ENCODE results near the gene KRTAP10-1.
"Not testable (repeated sequence)": the region's sequence is repeated elsewhere in the genome, so short reads cannot be mapped to it uniquely, and the experiment has no call there.

KRTAP10-1 gene

DNA sequence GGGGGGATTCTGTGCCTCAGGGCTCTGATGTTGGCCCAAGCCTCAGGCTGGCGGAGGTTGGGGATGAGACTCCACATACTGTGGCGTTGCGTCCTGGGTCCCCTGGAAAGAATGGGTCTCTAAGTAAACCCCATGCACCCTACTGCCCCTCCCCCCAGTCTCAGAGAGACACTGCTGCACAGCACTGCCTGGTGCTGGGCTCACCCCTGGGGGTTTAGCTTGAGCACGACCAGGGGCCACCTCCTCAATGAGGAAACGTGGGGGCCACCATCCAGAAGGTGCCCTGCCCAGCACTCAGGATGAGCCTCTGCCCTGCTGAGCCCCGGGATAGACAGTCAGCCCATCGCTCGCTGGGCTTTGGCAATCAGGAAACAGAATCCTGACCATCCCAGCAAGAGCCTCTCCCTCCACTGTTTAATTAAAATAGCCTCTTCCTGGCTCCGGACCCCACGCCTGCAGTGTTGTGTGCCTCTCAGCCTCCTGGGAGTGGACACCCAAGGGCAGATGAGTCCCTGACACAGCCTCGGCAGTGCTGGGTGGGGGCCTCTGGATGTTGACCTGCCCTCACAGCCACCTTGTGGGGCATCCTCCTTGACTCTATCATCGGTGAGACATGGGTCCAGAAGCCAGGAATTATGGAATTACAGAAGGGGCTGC is 30.0 kb upstream of the KRTAP10-1 start:
- FAIRE-seq, result no peak

DNA sequence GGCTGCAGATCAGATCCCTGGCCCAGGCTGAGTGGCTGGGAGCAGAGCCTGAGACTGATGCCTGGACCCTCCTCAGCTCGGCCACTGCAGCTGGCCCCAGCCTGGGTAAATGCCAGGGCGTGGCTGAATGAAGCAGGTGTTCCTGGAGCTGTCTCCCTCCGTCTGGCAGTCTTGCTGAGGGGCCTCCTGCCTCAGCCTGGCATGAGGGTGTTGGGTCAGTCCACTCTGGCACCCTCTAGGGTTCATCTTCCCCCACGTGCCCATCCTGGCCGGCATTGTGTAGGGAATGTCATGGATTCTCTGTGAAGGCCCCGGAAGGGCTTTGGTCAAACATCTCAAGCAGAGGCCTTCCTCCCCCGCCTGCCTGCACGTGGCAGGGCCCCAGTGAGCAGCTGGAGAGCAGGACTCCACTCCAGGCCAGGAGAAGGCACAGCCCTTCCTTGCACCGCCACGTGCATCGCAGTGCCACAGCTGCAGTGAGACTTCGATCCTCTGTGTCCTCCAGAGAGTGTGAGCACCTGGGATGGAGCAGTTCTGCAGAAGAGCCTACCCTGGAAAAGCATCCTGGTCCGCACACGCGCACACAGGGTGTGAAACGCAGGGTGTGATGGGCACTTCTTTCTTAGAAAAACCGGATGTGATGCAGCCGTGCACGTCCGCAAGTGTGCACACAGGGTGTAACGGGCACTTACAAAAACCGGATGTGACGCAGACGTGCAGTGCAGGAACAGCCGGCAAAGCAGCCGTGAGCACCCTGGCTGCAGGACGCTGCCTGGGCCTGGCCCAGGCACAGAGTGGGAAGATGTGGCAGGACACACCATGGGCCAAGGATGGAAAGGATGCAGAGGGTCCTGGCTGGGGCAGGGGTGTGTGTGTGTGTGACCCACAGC is 28.9 kb upstream of the KRTAP10-1 start:
- FAIRE-seq, result no peak

DNA sequence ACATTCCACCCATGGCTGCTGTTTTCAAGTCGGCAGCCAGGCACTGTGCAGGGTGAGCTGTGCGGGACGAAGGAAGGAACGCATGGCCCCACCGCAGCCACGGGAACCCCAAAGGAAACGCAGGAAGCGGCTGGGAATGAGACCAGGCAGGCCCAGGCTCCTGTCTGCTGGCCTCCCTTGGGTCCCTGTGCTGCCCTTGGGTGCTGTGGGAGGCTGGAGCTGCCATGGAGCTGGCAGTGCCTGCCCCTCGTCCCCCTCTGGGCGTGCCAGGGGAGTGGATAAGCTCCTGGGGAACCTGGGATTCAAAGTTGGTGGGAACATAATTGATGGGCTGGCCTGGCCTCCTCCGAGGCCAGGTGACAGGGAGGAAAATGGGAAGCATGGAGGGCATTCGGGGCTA is 28.3 kb upstream of the KRTAP10-1 start:
- FAIRE-seq, result no peak

DNA sequence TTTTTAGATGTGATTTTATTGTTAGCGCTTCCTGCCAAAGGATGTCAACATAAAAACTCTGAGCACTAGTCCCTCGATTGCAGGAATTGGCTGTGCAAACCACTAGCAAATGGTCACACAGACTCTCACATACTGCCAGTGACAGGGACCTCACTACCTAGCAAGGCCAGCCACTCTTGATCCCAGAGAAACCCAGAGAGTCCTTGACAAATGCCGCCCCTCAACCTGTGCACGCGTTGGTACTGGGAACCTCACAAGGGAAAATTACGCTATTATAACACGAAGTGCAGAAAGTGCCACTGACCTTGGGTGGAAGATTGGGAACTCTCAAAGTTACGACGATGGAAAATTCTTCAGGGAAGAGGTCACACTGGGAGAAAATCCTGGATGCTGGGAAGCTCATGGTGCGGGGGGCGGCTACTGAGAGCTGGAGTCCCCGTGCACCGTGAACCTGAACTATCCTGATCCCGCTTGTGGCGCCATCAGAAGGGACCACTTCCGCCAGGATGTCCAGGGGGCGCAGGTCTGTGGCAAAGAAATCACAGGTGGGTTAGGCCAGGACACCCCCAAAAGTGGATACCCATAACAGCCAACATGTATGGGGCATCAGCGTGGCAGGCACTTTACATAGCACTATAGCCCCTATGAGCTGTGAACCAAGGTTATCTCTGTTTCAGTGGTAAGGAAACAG is 27.6 kb upstream of the KRTAP10-1 start:
- FAIRE-seq, result no peak

DNA sequence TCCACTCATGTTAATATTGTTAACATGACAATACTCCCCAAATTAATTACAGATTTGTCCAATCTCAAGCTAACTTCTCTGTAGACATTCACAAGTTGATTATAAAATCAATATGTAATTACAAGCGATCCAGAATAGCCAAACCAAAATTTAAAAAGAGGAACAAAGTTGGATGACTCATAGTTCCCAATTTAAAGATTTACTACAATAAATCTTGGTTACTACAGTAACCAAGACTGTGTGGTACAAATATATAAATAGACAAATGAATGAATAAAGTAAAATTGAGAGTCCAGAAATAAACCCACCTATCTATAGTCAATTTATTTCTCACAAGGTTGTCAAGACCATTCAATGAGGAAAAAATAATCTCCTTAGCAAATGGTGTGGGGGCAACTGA is 26.4 kb upstream of the KRTAP10-1 start:
- FAIRE-seq, result no peak

DNA sequence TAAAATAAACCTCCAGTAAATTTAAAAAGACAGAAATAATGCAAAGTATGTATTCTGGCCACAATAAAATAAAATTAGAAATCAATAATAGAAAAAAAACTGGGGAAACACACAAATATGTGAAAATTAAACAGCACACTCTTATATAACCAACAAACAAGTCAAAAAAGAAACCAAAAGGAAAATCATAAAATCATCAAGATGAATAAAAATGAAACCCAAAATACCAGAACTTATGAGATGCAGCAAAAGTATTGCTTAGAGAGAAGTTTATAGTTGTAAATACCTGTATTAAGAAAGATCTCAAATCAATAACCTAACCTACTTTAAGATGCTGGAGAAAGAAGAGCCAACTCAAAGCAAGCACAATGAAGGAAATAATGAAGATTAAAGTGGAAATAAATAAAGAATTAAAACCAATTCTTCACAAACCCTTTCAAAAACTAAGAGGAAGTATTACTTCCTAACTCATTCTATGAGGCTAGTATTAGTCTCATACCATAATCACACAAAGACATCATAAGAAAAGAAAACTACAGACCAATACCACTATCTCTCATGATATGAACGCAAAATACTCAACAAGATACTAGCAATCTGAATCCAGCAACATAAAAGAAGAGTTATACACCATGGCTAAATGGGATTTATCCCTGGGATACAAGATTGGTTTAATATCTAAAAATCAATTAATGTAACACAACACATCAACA is 25.0 kb upstream of the KRTAP10-1 start:
- FAIRE-seq, result no peak

DNA sequence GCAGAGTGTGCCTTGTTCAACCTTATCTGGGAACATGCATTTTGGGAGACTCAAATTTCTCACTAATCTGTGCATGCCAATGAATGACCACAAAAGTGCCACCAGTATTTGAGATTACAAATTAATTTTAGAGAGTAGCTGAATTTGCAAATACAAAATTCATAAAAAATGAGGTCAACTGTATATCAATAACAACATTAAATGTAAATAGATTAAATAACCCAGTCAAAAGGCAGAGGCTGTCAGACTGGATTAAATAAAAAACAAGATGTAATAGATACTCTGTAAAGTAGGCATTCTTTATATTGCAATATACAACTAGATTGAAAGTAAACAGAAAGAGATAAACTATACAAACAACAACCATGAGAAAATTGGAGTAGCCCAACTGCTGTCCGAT is 24.1 kb upstream of the KRTAP10-1 start:
- FAIRE-seq, result no peak

DNA sequence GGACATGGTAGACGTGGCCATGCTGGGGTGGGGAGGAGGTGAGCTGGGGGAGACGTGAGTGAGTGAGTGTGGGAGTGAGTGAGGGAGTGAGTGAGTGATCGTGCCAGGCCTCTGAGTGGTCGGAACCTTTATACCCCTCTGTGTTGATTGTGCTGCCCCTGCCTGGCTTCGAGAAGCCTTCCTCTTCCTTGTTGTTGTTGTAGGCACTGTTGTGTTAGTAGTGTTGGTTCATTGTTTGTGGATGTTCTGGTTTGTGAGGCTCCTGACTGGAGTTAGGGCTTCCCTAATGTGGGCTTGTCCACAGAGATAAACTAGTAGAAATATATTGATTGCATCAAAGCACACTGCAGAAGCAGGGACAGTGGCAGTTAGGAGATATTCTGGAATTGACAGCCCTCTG is 18.7 kb upstream of the KRTAP10-1 start, which contains the start of gene KRTAP10-3:
KRTAP10-3 (minus strand) TSS at position 101 of the 400 bp plus-strand sequence; CDS start at position 21, 80 bp downstream.
- FAIRE-seq, result no peak

DNA sequence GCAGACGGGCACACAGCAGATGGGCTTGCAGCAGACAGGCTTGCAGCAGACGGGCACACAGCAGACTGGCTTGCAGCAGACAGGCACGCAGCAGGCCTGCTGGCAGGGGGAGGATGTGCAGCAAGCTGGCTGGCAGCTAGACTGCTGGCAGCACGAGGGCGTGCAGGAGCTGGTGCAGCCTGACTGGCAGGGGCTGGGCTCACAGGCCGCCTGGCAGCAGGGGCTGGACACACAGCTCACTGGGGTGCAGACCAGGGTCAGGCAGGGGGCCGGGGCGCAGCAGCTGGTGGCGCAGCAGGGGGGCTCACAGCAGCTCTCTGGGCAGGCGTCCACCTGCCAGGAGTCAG is 18.3 kb upstream of the KRTAP10-1 start:
- FAIRE-seq, result not testable (repeated sequence)

DNA sequence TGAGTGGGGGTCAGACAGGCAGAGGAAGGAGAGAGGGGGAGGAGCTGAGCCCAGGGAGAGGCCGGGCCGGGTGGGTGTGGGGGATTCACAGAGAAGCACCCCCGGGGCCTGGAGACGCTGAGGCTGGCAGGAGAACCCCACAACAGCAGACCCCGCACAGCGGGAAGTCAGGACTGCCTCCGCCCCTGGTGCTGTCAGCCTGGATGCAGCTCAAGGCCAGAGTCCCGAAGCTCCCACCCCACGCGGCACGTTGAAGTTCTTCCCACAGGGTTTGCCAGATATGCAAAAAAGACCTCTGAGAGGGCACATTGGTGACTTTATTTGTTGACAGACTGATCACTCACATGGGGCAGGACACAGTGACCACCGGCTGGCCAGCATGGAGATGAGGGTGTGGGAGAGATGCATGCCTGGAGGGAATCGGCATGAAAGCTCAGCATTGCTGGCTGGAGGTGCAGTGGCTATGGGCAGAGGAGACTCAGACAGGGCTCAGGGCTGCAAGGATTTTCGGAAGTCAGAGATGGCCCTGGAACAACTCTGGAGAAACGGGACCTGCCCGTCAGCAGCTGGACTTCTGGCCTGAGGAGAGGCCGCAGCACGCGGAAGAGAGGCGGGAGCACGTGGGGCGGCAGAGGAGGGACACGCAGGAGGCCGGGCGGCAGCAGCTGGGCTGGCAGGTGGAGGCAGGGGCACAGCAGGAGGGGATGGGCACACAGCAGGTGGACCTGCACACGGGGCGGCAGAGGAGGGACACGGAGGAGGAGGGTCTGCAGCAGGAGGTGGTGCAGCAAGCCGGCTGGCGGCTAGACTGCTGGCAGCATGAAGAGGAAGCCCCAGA is 17.7 kb upstream of the KRTAP10-1 start:
- FAIRE-seq, result no peak

DNA sequence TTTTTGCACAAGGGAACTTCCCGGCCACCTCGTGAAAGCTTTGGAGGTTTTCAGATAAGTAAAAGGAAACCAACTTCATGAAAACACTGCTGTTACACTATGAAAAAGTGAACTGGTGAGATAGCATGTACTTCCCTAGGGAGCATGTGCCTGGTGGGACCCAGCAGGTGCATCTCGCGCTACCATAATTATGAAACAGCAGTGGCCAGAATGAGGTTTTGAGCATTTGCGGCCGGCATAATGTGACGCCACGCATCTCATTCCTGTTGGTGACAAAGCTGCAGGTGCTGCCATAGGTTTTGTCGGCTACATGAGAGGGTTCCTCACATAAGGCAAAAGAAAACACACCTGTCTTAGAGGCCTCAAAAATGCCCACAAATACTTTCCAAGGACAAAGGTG is 16.9 kb upstream of the KRTAP10-1 start:
- FAIRE-seq, result no peak

DNA sequence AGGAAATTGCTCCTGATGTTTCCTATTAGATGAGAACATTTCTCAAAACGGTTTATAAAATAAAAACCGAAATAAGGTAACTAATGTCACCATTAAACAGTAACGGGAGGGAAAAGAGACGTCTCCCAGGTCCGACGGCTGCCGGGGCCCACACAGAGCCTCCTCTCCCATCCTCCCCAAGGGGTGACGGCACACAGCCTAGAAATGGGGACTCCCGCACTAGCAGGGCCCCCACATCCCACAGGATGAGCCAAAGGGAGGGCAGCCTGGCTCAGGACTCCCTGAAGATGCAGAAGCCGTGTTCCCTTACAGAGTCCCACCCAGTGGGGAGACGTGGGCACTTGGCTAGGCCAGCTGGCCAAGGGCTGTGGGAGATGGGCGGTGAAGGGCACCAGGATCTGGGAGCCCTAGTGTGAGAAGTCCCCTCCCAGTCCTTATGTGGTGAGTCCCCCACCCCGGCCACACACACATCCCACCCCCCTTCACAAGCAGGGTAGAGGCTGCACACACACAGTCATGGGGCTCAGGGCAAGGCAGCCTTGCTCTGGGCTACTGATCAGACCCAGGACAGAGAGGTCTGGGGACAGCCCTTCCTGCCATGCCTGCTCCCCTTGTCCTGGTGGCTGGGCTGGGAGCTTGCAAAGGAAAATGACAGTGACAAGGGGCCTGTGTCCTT is 15.3 kb upstream of the KRTAP10-1 start:
- no peak for FAIRE-seq

DNA sequence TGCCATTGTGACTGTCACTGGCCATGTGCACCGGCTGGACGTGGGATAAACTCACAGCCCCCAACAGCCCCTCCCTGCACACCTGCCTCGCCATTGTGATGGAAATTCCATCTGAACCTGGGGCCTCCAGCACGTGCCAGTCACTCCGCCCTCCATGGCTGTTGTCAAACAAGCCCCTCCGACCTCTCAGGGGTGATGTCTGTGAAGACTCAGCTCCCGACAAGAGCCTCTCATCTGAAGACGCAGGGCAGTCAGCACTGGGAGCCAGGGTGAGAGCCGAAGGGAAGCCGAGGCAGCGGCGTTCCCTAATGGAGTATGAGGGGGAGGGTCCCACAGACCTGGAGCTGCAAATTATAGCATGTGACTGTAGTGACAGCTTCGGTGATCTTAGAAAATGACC is 12.7 kb upstream of the KRTAP10-1 start:
- no peak for FAIRE-seq

DNA sequence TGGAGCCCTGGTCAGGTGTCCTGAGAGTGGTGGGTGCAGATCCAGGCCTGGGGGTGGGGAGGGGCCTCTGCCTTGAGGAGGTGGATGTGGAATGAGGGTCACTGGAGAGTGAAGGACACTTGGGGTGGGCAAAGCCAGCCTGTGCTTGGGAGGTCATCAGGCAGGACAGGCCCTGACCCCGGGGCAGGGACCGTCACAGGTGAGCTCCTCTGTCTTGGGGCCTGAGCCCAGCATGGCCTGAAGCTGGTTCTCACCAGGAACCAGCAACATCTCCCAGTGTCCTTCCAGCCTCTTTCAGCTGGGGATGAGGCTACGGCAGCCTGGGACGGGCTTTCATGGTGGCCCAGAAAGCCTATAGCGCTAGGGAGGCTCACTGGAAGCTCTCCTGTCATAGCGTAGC is 12.1 kb upstream of the KRTAP10-1 start:
- no peak for FAIRE-seq

DNA sequence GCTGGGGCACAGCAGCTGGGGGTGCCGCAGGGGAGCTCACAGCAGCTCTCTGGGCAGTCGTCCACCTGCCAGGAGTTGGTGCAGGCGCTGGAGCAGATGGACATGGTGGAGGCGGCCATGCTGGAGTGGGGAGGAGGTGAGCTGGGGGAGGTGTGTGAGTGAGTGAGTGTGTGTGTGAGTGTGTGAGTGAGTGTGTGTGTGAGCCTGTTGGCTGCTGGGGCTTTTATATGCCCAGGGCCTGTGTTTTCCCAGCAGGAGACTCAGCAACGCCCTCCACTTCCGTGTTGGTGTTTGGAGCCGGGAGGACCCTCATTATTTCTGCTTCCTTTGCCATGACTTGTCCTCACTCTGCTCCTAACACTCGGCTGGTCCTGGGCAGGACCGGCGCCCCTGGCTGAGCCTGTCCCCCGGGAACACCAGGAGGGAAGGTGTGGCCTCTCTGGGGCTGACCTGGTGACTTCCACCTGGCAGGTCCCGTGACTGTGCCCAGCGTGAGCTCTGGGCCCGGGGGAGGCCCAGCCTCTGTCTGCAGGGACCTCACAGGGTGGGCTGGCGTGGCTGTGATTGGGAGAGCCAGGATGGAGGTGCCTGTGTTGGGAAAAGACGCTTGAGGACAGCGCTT is 11.5 kb upstream of the KRTAP10-1 start, which contains the start of gene KRTAP10-2:
KRTAP10-2 (minus strand) TSS at position 166 of the 622 bp plus-strand sequence; CDS start at position 119, 47 bp downstream.
- no peak for FAIRE-seq

DNA sequence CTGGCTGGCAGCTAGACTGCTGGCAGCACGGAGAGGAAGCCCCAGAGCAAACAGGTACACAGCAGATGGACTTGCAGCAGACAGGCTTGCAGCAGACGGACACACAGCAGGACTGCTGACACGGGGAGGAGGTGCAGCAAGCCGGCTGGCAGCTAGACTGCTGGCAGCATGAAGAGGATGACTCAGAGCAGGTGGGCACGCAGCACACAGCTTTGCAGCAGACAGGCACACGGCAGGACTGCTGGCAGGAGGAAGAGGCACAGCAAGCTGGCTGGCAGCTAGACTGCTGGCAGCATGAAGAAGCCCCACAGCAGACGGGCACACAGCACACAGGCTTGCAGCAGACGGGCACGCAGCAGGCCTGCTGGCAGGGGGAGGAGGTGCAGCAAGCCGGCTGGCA is 10.8 kb upstream of the KRTAP10-1 start:
- no peak for FAIRE-seq

DNA sequence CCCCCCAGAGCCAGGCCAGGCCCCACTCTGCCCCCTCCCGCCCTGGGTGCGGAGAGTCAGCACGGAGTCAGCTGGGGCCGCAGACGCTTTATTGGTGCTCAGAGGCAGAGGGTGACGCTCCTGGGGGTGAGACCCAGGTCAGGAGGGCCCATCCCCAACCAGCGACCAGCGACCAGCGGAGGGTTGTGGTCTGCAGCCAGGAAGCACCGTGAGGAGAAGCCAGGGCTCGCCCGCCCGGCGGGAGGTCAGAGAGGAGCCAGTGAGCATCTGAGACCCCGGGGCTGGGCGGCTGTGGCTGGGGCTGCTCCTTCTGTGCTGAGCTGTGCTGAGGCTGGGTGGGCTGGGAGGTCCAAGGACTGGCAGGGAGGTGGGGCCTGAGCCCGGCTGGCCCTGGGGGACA is 10.3 kb upstream of the KRTAP10-1 start:
- not testable (repeated sequence) for FAIRE-seq

DNA sequence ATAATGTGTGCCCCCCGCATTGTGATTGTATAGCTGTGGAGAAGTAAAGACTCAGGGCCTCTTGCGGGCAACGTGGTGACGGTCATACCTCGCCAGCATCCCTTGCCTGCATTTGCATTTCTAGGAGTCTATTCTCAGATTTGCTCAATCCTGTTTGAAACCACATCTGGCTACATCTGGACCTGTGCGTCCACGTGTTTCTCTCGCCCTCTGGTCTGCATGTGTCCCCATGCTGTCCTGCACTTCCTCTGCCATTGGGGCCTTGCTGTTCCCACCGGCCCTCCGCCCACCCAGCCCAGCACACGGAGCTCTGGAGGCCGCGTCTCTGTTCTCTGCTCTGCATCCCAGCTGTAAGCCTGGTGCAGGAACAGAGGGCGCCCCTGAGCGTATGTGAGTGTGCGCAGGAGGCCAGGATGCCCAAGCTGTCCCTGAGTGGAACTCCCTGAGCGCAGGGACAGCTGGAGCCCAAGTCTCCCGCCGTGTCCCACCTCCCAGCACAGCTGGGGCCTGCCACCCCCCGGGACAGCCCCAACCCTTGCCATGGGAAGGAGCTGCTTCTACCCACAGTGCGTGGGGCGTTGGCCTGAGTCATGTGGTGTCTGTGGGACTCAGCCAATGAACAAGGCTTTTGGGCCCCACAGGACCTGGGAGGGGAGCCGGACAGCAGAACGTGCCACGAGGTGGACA is 9.7 kb upstream of the KRTAP10-1 start:
- no peak for FAIRE-seq

DNA sequence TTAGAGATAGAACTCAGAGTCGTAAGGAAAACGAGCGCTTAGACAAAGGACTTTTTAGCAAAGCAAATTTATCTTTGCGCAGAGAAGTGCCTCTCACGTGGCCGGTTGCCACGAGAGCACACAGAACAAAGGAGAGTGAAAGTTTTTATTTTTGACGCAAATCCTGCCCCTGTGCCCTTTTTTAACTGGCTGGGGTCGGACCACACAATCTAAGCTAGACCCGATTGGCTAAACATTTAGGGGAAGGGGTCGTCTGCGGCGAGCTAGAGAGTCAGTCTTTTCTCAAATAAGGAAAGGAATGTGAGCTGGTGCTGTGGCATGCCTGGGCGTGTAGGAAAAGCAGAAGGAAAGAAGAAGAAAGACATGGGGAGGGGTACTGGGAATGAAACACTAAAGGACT is 8.9 kb upstream of the KRTAP10-1 start:
- FAIRE-seq, result no peak

DNA sequence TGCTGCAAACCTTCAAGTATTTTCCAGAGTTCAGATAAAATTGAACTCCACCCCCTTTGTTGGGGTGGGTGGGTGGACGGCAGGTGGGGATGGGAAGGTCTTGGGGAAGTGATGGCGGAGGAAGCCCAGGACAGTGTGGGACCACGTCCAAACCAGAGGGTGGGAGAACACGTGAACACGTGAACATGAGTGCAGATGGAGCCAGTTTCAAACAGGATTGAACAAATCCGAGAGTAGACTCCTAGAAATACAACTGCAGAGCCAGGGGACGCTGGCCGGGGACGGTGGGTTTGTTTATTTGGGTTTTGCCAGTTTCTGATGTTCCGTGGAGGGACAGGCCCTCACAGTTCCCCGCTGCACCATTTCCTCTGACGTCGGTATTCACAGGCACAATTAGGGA is 8.4 kb upstream of the KRTAP10-1 start:
- no peak for FAIRE-seq

Measured in TTC549 (cell line).